K562 (cell line): ENCODE data around the gene ACSL3. TPM values are rescaled to one million over a fixed set of nuclear protein-coding genes. Genes with fewer than 3 reads are reported as not detected.

Source experiments
- BCL6 ChIP-seq: fragments of 250-450 bp; sonication (Bioruptor Pico); IDR thresholded peaks from 2 replicates; pipeline ENCODE4 v1.4.0; 2020
- BHLHE40 ChIP-seq: IDR thresholded peaks from 2 replicates; pipeline ENCODE4 v1.6.1; 2011; ENCODE audit warnings: low read length, improper control_type of control experiment
- CEBPB ChIP-seq: fragments of 450-650 bp; IDR thresholded peaks from 2 replicates; pipeline ENCODE4 v1.6.1; 2016; ENCODE audit warnings: missing genetic modification characterization, missing compliant biosample characterization
- CEBPG ChIP-seq, 3 experiments: fragments of 200-800 bp in 1 of 3; sonication (Bioruptor generic) in 1 of 3; sonication (generic) in 1 of 3; formaldehyde crosslinking in 1 of 3; IDR thresholded peaks in 2 of 3; conservative IDR thresholded peaks in 1 of 3; 2 replicates each; pipeline versions ENCODE4 v1.6.1 to v1.8.0; 2016 to 2022; ENCODE audit warnings: missing compliant biosample characterization in 2 of 3, missing genetic modification characterization in 2 of 3, mild to moderate bottlenecking in 1 of 3, missing genetic modification reagents in 1 of 3
- CHD1 ChIP-seq: fragments of 200-600 bp; sonication (generic); IDR thresholded peaks from one replicate; pipeline ENCODE4 v1.6.1; 2012; ENCODE audit warnings: mild to moderate bottlenecking, moderate library complexity, low read length, inconsistent platforms
- ETV6 ChIP-seq, 3 experiments: fragments of 150-350 bp in 1 of 3; sonication (generic) in 1 of 3; formaldehyde crosslinking in 1 of 3; IDR thresholded peaks; 2 replicates each; pipeline versions ENCODE4 v1.6.1 to v1.8.0; 2014 to 2022; ENCODE audit warnings: borderline replicate concordance in 2 of 3, low read depth in 2 of 3, antibody characterized with exemption in 1 of 3, low read length in 1 of 3, mild to moderate bottlenecking in 1 of 3, missing genetic modification reagents in 1 of 3
- FOXA3 ChIP-seq, 2 experiments: fragments of 450-650 bp in 1 of 2; sonication (generic) in 1 of 2; formaldehyde crosslinking; IDR thresholded peaks in 1 of 2; conservative IDR thresholded peaks in 1 of 2; 2 replicates each; pipeline versions ENCODE4 v1.4.0 to v1.8.0; 2020 to 2022; ENCODE audit warnings: mild to moderate bottlenecking in 2 of 2, missing genetic modification reagents in 1 of 2
- KDM4B ChIP-seq, 2 experiments: fragments of 450-650 bp in 1 of 2; sonication (generic) in 1 of 2; IDR thresholded peaks; 2 replicates each; pipeline ENCODE4 v1.6.1; 2016 to 2017; ENCODE audit warnings: borderline replicate concordance in 2 of 2, antibody characterized with exemption in 1 of 2, low read depth in 1 of 2, mild to moderate bottlenecking in 1 of 2
- L3MBTL2 ChIP-seq: fragments of 450-650 bp; IDR thresholded peaks from 2 replicates; pipeline ENCODE4 v1.6.1; 2016; ENCODE audit warnings: mild to moderate bottlenecking, moderate library complexity
- MCM3 ChIP-seq: fragments of 450-650 bp; IDR thresholded peaks from 2 replicates; pipeline ENCODE4 v1.6.1; 2016
- MIER1 ChIP-seq: fragments of 450-650 bp; IDR thresholded peaks from 2 replicates; pipeline ENCODE4 v1.6.1; 2016; ENCODE audit warnings: antibody characterized with exemption, mild to moderate bottlenecking, low read depth
- NFIC ChIP-seq: fragments of 450-650 bp; IDR thresholded peaks from 2 replicates; pipeline ENCODE4 v1.6.1; 2017; ENCODE audit warnings: mild to moderate bottlenecking, inconsistent platforms
- NUFIP1 ChIP-seq: fragments of 450-650 bp; IDR thresholded peaks from 2 replicates; pipeline ENCODE4 v1.6.1; 2018; ENCODE audit not compliant: partially characterized antibody
- OTX1 ChIP-seq: fragments of 450-650 bp; formaldehyde crosslinking; IDR thresholded peaks from 2 replicates; pipeline ENCODE4 v1.4.0; 2022; ENCODE audit warnings: mild to moderate bottlenecking
- RAD51 ChIP-seq: fragments of 450-650 bp; IDR thresholded peaks from 2 replicates; pipeline ENCODE4 v1.7.1; 2016; ENCODE audit warnings: low read depth, mild to moderate bottlenecking, borderline replicate concordance
- RBM22 ChIP-seq: fragments of 200-400 bp; formaldehyde crosslinking; IDR thresholded peaks from 2 replicates; pipeline ENCODE4 v1.6.1; 2018; ENCODE audit warnings: low read length, low read depth; ENCODE audit not compliant: poor library complexity, severe bottlenecking
- RFX7 ChIP-seq: fragments of 250-450 bp; sonication (Bioruptor Pico); IDR thresholded peaks from 2 replicates; pipeline ENCODE4 v1.5.1; 2021; ENCODE audit warnings: mild to moderate bottlenecking
- SMC3 ChIP-seq: conservative IDR thresholded peaks from 2 replicates; pipeline ENCODE4 v1.6.1; 2011; ENCODE audit warnings: low read depth, low read length, improper control_type of control experiment; ENCODE audit not compliant: insufficient read depth
- SOX6 ChIP-seq: fragments of 450-650 bp; IDR thresholded peaks from 2 replicates; pipeline ENCODE4 v1.6.1; 2014; ENCODE audit warnings: mild to moderate bottlenecking
- TOE1 ChIP-seq, 2 experiments: fragments of 450-650 bp in 1 of 2; sonication (generic) in 1 of 2; formaldehyde crosslinking in 1 of 2; IDR thresholded peaks; 2 replicates each; pipeline versions ENCODE4 v1.7.1 to v1.8.0; 2016 to 2022; ENCODE audit warnings: borderline replicate concordance in 2 of 2, mild to moderate bottlenecking in 2 of 2, antibody characterized with exemption in 1 of 2, inconsistent platforms in 1 of 2, low read depth in 1 of 2, missing genetic modification reagents in 1 of 2, moderate library complexity in 1 of 2
- USF2 ChIP-seq: sonication (generic); formaldehyde crosslinking; IDR thresholded peaks from 2 replicates; pipeline ENCODE4 v1.5.0; 2020; ENCODE audit warnings: missing genetic modification reagents
- XRCC4 ChIP-seq: IDR thresholded peaks from one replicate; pipeline ENCODE4 v1.6.1; 2011; ENCODE audit not compliant: insufficient read depth, insufficient read length; ENCODE audit errors: extremely low read depth
- ZC3H11A ChIP-seq: IDR thresholded peaks from 2 replicates; pipeline ENCODE4 v1.6.1; 2012; ENCODE audit warnings: low read depth, low read length, improper control_type of control experiment
- ZFP36 ChIP-seq: fragments of 150-350 bp; IDR thresholded peaks from 2 replicates; pipeline ENCODE4 v1.6.1; 2018; ENCODE audit warnings: low read length, low read depth; ENCODE audit not compliant: partially characterized antibody
- ZNF445 ChIP-seq: fragments of 250-450 bp; sonication (Bioruptor Pico); IDR thresholded peaks from 2 replicates; pipeline ENCODE4 v1.4.0; 2020; ENCODE audit warnings: low read depth, mild to moderate bottlenecking, moderate library complexity
- ZNF584 ChIP-seq: fragments of 200-800 bp; sonication (Bioruptor generic); IDR thresholded peaks from 2 replicates; pipeline ENCODE4 v1.6.1; 2016; ENCODE audit warnings: low read depth, mild to moderate bottlenecking, missing genetic modification characterization, missing compliant biosample characterization
- polyA plus RNA-seq, 8 experiments: library from polyadenylated mRNA; depleted of rRNA in 4 of 8; stranded (reverse) in 5 of 8; unstranded in 3 of 8; fragments of >200 nt; fragmentation: Nextera tagmentation in 2 of 8; fragmentation: Illumina TruSeq in 1 of 8; extraction: Ambion mirVana in 2 of 8; extraction: Trizol in 1 of 8; gene quantifications; 2 replicates each; pipeline versions ENCODE4 v1.2.1 to v1.2.3, GENCODE V29; 2011 to 2014; ENCODE audit warnings: inconsistent platforms in 1 of 8, missing spikeins in 1 of 8
- total RNA-seq, 7 experiments: library from RNA; depleted of rRNA in 6 of 7; stranded (reverse); fragments of >200 nt in 6 of 7; fragmentation: Illumina TruSeq in 2 of 7; extraction: Trizol in 2 of 7; gene quantifications; 2 replicates each; pipeline versions ENCODE4 v1.2.1 to v1.2.3, GENCODE V29; 2011 to 2021; ENCODE audit warnings: low replicate concordance in 1 of 7
- TF ChIP-seq, protein P1 (sequence below): sonication (generic); formaldehyde crosslinking; IDR thresholded peaks from 2 replicates; pipeline ENCODE4 v1.9.0; 2022; ENCODE audit warnings: mild to moderate bottlenecking, missing genetic modification reagents

Gene ACSL3
- total and polyA plus RNA-seq, 9 of the 15 experiments (the other 6 are each of a cell fraction or from before 2014, with no cell fraction given) = 21.3 to 123 (median 85.2) TPM

DNA sequence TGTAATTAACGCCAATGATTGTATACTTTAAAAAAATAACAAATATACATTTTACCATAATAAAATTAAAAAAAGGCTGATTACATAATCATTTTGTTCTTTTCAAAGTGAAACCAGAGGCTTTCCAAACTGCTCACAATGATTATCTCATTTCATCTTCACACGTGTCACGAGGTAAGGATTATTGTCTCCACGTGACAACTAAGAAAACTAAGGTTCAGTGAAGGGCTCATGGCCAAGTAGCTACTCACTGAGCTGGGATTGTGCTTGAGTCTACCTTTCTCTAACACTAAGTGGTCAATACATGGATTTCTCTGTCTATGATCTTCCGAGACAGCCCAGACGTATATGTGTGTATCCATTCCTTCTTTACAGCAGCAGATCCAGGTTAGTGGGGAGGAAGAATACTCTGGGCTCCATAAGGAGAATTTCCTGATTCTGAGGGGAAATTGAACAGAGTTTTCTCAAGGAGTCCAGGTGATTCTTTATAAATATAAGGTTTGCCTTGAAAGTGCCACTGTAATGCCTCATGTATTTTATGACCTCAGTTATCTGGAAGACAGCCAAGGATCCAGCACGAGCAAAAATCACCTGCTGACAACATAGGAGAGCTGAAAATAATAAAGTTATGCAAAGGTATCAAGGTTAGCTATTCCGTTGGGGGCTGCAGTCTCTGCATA, 25.6 kb upstream of the ACSL3 start (continued):
- no peak for TF ChIP-seq KDM4B (IDR thresholded peaks at IDR 0.05; ENCODE audit: borderline replicate concordance in 2 of 2, low read depth in 1 of 2)
- no peak for TF ChIP-seq RBM22
- TF ChIP-seq CHD1 = no peak
- no peak for TF ChIP-seq OTX1 (CRISPR knock-in tag)
- TF ChIP-seq, protein P1, sequence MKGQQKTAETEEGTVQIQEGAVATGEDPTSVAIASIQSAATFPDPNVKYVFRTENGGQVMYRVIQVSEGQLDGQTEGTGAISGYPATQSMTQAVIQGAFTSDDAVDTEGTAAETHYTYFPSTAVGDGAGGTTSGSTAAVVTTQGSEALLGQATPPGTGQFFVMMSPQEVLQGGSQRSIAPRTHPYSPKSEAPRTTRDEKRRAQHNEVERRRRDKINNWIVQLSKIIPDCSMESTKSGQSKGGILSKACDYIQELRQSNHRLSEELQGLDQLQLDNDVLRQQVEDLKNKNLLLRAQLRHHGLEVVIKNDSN = peak; percentile 76
- peak; percentile 55; the same call in 1 of the 2 replicates for TF ChIP-seq NFIC
- no peak for TF ChIP-seq BCL6 (CRISPR knock-in tag)
- peak; percentile 64; the same call in 1 of the 2 replicates for TF ChIP-seq SOX6
- TF ChIP-seq RAD51 = peak; percentile 81
- no peak for TF ChIP-seq NUFIP1
- no peak for TF ChIP-seq MIER1
- no peak for TF ChIP-seq ZNF445
- TF ChIP-seq SMC3 = no peak
- no peak for TF ChIP-seq CEBPG (CRISPR knock-in tag; IDR thresholded peaks at IDR 0.05)
- TF ChIP-seq CEBPG (tag; conservative IDR thresholded peaks at IDR 0.05 in 1 of 2, IDR thresholded peaks at IDR 0.05 in 1 of 2) = 0 out of 4 replicates have a peak, but pooled peaks of 1 of the 2 experiments have one; percentile 33
- no peak for TF ChIP-seq ETV6 (IDR thresholded peaks at IDR 0.05; ENCODE audit: borderline replicate concordance in 1 of 2, low read depth in 2 of 2, low read length in 1 of 2)
- TF ChIP-seq ETV6 (CRISPR knock-in tag; IDR thresholded peaks at IDR 0.05; ENCODE audit: borderline replicate concordance) = no peak
- TF ChIP-seq ZNF584 (CRISPR knock-in tag) = no peak
- TF ChIP-seq XRCC4 = no peak
- peak; percentile 66 for TF ChIP-seq USF2 (CRISPR knock-in tag)
- peak; percentile 74 for TF ChIP-seq BHLHE40
- 0 out of 2 replicates have a peak, but pooled peaks have one; percentile 16 for TF ChIP-seq CEBPB
- no peak for TF ChIP-seq MCM3
- TF ChIP-seq RFX7 = no peak
- TF ChIP-seq FOXA3 (CRISPR knock-in tag; conservative IDR thresholded peaks at IDR 0.05 in 1 of 2, IDR thresholded peaks at IDR 0.05 in 1 of 2) = no peak
- TF ChIP-seq L3MBTL2 = peak; percentile 87
- peak; percentile 75; the same call in 1 of the 2 replicates for TF ChIP-seq TOE1 (IDR thresholded peaks at IDR 0.05; ENCODE audit: borderline replicate concordance)
- no peak for TF ChIP-seq TOE1 (CRISPR knock-in tag; IDR thresholded peaks at IDR 0.05; ENCODE audit: borderline replicate concordance, low read depth)
- no peak for TF ChIP-seq ZFP36
- TF ChIP-seq ZC3H11A = no peak
